GM21447 (cell line): Measurements from ENCODE around the gene RRP12.
"Not testable (repeated sequence)": the region's sequence is repeated elsewhere in the genome, so short reads cannot be mapped to it uniquely, and the experiment has no call there.

ENCODE experiments used
- ATAC-seq: cut with Tn5 transposase; IDR thresholded peaks from one replicate; pipeline ENCODE4 v1.9.1; 2021; ENCODE audit not compliant: unreplicated experiment

The RRP12 gene

DNA sequence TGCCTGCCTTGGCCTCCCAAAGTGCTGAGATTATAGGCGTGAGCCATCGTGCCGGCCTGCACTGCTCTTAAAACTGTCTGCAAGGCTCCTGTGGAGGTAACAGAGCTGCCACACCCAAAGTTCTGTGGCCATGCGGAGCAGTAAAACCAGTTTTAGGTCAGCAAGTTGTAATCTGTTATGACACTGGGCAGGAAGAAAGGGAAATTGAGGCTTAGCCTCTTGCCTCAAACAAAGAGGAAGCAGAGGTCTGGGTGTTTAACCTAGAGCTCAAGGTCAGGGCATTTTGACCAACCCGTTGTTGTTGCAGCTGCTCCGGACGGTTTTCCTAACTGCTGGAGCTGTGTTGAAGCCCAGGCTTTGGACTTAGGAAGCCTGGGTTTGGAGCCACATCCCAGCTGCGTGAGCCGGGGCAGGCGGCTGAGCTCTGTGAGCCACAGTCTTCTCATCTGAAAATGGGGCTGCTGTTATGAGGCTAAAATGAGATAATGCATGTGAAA, 7.4 kb upstream of the RRP12 start:
- ATAC-seq = no peak

DNA sequence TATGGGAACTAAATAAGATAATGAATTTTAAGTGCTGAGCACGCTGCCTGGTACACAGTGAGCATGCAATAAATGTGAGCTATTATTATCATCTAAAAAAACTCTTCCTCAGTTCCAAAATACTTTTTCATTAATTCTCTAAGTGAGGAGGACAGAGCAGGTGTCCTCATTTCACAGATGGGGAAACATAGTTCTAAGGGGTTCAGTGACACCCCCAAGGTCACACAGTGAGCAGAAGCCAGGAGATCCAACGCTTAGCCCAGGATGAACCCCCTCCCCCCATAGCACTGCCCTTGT, 6.8 kb upstream of the RRP12 start:
- ATAC-seq = no peak

DNA sequence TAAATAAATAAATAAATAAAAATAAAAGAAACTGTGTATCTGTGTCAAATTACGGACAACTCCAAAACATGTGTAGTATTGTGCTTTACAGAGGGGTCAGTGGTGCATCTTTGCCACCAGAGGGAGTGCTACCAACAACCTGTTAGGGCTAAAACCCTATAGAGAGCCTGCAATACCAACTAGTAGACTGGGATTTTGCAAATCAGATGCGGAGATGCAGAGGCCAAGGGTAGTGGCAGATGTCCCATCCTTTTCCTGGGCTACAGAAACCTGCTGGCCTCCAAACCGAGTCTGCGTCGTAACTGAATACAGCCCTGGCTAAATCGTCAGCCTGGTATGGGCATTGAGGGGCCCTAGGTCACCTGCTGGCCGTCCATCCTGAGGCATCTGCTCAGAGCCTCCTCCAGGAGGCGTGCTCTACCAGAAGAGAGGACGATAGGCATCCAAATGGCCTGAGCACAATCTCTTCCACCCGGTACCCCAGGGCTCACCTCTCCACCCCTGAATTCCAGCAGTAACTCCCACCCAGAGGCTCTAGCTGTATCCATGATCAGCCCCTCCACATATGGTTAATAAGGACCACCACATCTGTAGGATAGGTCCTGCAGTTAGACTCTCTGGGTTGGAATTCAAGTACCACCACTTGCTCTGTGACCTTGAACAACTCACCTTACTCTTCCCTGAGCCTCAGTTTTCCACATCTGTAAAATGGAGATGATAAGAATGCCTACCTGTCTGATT, 6.2 kb upstream of the RRP12 start:
- peak; percentile 91 for ATAC-seq

DNA sequence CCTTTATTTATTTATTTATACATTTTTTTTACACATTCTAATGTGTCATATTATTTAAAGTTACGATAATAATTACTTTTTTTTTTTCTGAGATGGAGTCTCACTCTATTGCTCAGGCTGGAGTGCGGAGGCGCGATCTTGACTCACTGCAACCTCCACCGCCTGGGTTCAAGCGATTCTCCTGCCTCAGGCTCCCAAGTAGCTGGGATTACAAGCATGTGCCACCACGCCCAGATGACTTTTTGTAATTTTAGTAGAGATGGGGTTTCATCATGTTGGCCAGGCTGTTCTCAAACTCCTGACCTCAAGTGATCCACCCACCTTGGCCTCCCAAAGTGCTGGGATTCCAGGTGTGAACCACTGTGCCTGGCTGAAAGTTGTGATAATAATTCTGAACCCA, 5.3 kb upstream of the RRP12 start:
- not testable (repeated sequence) for ATAC-seq

DNA sequence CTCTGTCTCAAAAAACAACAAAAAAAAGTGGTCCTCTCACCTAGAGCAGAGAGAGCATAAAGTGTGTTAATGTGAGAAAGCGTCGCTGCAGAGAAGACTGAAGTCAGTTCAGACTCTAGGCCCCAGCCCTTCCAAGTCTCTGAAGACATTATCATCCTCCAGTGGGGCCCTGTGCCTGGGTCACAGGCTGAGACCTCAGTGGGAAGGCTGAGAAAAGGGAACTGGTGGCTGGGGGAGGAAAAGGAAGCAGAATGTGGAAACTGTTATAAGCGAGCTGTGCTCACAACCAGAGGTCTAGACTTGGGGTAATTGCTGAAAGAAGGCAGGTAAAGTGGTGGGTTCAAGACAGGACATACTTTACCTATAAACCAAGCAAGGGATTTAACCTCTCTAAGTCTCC, 4.9 kb upstream of the RRP12 start:
- ATAC-seq = no peak

DNA sequence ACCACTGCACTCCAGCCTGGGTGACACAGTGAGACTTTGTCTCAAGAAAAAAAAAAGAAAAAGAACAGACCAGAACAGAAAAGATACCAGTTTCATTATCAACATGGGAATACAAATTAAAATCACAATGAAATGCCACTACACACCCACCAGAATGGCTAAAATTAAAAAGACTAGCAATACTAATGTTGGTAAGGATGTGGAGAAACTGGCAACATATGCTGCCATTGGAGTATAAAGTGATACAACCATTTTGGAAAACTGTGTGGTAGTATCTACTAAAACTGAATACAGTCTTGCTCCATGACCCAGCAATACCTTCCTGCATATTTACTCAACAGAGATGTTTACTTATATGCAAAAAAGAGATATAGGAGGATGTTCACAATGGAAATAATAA, 2.9 kb upstream of the RRP12 start:
- no peak for ATAC-seq

DNA sequence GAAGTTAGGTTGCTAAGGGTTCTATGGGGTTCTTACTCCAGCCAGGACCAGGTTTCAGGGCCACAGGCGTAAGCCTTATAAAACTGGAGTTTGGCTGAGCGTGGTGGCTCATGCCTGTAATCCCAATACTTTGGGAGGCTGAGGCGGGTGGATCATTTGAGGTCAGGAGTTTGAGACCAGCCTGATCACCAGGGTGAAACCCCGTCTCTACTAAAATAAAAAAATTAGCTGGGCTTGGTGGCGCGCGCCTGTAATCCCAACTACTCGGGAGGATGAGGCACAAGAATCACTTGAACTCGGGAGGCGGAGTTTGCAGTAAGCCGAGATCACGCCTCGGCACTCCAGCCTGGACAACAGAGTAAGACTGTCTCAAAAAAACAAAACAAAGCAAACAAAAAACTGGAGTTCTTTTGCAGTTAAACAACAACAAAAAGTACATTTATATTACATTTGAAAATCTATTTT, 347 bp upstream of the RRP12 start:
- no peak for ATAC-seq

DNA sequence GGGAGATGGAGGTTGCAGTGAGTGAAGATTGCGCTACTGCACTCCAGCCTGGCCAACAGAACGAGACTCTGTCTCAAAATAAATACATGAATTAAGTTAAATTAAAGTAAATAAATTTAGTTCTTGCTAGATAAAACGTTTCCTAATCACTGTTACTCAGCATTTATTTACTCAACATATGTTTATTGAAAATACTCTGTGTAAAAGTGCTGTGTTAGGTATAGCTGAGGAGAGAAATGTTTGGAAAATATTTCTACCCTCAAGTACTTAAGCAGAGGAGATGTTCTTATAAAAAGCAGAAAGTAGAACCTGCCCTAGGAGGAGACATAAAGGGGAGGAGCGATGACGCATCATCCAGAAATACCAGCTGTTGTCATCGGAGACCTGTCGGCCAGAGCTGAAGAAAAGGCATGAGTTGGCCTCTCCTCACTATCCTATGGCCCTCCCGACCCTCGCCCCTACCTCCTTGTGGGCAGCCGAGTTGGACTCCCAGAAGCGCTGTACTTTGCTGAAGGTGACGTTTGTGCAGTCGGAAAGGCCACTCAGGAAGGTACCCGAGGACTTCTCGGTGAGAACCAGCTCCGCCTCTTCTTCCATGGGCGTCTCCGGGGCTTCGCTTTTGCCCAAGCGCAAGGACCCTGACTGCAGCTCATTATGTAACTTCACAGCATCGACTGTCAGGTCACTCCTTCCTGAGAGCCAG, 1.1 kb downstream of the RRP12 start:
- ATAC-seq = no peak

DNA sequence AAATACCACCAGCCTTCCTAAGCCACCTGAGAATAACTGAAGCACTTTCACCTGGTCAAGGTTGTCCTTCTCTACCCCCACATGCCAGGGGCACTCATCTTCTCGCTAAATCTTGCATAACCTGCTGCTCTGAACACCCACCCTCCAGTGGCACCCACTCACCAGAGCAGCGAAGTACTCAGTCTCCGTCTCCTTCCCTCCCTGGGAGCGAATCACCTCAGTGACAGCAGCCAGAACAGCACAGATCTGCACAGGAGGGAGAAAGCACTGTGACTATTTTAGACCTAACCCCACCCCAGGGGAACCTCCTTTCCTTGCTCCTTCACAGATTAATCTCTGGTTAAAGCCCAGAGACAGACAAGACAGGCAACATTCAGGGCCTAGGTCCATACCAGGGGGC, 5.1 kb downstream of the RRP12 start:
- no peak for ATAC-seq

DNA sequence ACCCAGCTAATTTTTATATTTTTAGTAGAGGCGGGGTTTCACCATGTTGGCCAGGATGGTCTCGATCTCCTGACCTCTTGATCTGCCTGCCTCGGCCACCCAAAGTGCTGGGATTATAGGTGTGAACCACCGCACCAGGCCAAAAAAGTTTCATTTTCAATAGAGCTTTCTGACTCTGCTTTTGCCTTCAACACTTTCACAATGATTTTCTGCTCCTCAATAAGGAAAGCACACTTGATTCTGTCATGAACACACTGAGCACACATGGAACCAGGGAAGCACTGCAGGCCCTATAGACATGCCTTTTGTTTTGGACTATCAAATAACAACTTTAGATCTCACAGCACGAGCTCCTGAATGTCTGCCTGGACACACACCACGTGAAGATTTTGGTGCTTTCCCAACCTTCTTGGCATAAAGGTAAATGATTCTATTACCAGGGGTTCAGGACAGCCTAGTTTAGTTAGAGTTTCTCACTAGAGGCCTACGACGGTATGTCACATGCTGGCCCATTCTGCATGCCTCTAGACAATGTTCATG, 8.0 kb downstream of the RRP12 start:
- ATAC-seq = no peak

DNA sequence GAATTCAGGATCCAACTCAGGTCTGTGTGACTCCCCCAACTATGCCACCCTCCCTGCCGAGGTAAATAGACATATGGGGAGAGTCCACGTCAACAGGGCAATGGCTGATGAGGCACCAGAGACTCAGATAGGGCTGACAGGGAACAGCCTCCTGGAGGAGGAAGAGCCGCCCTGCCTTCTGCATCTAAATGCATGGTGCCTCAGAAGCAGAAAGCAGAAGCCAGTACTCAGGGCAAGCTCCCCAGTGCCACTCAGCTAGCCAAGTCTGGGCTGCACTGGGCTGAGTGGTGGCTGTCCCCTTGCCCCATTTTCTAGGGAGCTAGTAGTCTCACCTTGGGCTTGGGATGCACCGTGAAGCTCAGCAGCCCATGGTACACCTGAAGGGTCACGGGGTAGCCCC, 11.0 kb downstream of the RRP12 start:
- ATAC-seq = no peak

DNA sequence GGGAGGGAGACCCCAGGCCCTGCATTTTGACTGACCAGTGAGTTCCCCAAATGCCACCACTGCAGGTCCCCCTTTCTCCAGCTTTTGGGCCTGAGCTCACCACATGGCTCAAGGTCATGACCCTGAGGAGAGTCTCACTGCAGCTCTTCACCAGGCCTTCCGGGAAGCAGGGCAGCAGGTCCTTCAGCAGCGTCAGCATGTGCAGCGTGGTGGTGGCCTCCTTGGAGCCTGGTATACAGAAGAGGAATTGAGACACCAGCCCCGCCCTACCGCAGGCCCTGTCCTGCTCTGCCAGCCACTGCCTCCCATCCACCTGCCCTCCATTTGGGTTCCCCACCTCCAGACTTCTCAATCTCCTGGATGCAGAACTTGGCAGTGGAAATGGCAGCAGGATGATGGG, 13.0 kb downstream of the RRP12 start:
- ATAC-seq = no peak

DNA sequence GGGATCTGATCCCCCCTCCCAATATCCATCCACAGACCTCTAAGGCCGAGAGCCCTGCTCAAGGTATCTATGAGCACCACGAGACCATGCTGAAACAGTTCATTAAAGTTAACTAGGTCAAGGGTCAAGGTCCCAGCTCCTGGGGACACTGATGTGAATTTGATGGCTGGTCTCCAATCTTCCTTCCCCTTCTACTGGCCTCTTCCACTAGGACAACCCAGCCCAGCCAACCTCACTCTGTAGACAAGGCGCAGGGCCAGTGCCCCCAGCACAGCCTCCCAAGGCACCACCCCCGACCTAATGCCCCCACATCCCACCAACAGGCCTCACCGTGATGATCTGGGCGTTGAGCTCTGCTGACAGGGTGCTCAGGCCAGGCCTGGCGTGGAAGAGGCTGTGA, 15.6 kb downstream of the RRP12 start:
- no peak for ATAC-seq

DNA sequence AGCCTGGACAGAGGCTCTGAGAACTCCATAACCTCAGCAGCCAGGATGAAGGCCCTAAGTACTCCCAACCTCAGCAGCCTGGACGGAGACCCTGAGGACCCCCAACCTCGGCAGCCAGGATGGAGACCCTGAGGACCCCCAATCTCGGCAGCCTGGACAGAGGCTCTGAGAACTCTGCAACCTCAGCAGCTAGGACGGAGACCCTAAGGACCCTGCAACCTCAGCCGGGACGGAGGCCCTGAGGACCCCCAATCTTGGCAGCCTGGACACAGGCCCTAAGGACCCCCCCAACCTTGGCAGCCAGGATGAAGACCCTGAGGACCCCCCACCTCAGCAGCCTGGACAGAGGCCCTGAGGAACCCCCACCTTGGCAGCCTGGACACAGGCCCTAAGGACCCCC, 16.5 kb downstream of the RRP12 start:
- ATAC-seq = no peak

DNA sequence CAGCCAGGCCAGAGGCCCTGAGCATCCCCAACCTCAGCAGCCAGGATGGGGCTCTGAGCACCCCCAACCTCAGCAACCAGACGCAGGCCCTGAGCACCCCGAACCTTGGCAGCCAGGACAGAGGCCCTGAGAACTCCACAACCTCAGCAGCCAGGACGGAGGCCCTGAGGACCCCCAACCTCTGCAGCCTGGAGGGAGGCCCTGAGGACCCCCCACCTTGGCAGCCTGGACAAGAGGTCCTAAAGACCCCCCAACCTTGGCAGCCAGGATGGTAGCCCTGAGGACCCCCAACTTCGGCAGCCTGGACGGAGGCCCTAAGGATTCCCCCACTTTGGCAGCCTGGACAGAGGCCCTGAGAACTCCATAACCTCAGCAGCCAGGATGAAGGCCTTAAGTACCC, 17.0 kb downstream of the RRP12 start:
- no peak for ATAC-seq

DNA sequence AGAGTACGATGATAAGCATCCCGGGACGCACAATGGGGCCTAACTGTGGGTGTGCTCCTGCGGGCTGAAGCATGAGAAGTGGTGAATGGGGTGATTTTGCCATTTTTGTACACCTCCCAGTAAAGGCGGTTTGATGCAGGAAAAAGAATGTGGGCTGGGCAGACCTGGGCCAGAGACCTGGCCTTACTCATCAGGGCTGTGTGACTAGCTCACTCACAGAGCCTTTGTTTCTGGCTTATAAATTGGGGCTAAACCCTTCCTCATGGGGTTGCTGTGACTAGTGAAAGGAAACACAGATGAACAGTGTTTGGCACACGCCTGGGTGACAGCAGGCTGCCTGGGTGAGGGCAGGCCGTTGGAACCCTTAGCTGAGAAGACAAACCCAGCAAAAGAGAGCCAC, 18.0 kb downstream of the RRP12 start:
- no peak for ATAC-seq

DNA sequence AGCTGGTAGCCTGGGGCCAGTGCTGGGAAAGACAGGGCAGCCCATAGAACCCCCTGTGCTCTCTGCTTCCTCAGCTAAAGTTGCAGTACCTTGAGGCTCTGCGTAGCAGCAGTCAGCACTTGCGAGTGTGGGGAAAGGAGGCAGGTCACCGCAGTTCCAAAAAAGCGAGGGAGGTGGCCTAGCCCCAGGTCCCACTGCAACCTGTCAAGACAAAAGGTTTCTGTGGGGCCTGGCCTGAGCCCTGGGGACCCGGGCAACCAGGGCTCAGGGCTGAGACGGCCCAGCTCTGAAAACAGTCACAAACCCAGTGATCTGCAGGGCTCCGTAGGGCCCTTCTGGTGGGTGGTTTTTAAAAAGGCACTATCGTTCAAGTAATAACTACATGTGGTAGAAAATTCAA, 19.5 kb downstream of the RRP12 start:
- ATAC-seq = no peak

DNA sequence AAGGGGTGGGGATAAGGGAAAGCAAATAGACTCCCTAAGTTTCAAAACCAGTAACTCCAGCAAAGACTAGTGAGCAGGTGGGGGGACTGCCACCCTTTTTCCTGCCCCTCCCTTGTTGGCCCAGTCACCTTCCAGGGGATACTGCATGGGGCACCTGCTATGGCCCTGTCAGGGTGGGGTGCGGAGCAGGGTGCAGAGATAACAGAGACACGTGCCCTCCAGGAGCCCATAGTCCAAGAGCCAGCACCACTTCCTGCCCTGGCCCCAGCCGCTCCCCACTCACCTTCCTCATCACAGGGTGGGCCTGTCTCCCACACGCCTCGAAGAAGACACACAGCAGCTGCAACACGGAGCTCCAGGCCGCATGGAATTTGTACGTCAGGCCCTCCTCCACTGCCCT, 20.6 kb downstream of the RRP12 start:
- no peak for ATAC-seq

DNA sequence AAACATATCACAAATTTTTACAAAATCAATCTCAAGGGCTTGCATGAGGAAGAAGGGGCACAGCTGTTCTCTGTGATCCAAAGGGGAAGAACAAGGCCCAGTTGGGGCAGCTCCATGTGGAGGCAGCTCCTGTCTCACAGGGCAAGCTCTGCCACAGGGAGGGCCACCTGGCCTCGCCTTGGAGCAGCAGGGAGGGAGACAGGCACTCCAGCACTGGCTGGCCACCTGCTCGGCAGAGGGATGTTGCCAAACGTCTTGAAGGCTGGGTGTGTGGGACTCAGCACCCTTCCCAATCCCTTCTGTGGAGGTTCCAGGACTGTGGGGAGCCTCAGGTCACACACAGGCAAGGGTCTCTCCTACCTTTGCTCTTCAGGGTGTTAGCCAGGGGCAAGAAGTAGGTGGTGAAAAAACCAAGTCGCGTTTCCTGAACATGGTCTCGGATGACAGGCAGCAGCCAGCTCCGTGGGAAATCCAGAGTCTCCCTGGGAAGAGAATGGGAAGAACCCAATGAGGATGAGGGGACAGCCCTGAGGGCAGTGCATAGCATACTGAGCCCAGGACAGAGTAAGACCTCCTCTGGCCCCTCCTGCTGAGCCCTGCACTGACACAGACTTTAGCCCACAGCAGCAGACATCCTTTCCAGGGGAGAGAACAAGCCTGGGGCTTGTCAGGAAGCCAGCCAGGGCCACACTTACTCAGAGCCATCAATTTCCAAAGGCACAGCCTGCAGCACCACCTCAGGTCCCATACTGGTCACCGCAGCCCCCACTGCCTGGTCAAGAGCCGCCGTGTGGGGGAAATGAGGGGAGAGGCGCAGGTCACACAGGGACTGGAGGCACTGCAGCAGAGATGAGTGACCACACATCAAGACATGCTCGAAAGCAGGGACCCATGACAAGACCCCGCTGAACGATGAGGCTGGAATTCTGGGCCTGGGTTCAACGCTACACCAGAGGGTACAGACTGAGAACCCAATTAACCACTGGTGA, 21.9 kb downstream of the RRP12 start:
- ATAC-seq = no peak

DNA sequence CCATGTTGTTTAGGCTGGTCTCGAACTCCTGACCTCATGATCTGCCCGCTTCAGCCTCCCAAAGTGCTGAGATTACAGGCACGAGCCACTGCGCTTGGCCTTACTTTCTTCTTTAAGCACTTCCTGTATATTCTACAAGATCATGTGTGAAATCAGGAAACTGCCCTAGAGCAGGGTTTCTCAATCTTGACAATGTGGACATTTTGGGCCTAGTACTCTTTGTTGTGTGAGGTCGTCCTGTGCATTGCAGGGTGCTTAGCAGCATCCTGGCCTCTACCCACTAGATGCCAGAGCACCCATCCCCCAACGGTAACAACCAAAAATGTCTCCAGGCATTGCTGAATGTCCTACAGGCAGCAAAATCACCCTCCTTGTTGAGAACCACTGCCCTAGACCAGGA, 24.7 kb downstream of the RRP12 start:
- ATAC-seq = no peak

DNA sequence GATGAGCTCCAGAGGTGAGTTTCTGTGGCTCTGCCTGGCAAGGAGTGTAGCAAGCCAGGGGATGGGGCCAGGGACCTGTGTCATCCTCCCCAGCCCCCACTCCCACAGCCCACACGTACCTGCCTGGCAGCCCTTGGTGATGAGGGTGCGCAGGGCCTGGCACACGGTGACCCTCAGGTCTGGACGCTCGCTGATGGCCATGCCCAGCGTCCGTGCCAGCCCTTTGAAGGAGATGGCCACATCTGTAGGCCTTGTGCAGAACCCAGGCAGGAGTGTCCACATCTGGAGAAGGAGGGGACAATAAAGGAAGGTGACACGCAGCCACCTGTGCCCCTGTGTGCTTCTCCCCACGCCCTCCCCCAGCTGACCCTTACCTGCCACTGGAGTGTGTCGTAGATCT, 27.7 kb downstream of the RRP12 start:
- ATAC-seq = no peak
